Fibroblast of lung (primary cell): ENCODE data around the gene DNAJC5. TPM values are rescaled to one million over a fixed set of nuclear protein-coding genes. Genes with fewer than 3 reads are reported as not detected.

Experiments used
- DNase-seq, 2 donors: peaks; one replicate each; pipeline versions ENCODE4 v3.0.0 to v3.0.0-alpha.2; 2010; ENCODE audit warnings: low read depth in 2 of 2
- H2AFZ ChIP-seq: 2 replicates; pipeline ENCODE4 v1.5.1; 2012; ENCODE audit warnings: low read length, control low read depth, inconsistent platforms
- H3K27ac ChIP-seq: 2 replicates; pipeline ENCODE4 v1.5.1; 2011; ENCODE audit warnings: low read length, control low read depth; ENCODE audit not compliant: insufficient read depth
- H3K27me3 ChIP-seq: 2 replicates; pipeline ENCODE4 v1.5.1; 2011; ENCODE audit warnings: mild to moderate bottlenecking, low read length; ENCODE audit not compliant: control insufficient read depth, insufficient read depth
- H3K36me3 ChIP-seq: 2 replicates; pipeline ENCODE4 v1.5.1; 2011; ENCODE audit warnings: low read length; ENCODE audit not compliant: control insufficient read depth, insufficient read depth
- H3K4me1 ChIP-seq: 2 replicates; pipeline ENCODE4 v1.5.1; 2011; ENCODE audit warnings: low read length; ENCODE audit not compliant: control insufficient read depth, insufficient read depth; ENCODE audit errors: extremely low read depth
- H3K4me2 ChIP-seq: 2 replicates; pipeline ENCODE4 v1.5.1; 2011; ENCODE audit warnings: low read length, control low read depth; ENCODE audit not compliant: insufficient read depth; ENCODE audit errors: extremely low read depth
- H3K4me3 ChIP-seq, 4 experiments: fragments of 200-600 bp in 1 of 4; sonication (generic) in 1 of 4; replicated peaks in 1 of 4; 2 replicates each; pipeline ENCODE4 v1.5.1; 2011 to 2016; ENCODE audit warnings: low read length in 4 of 4, low read depth in 3 of 4, mild to moderate bottlenecking in 3 of 4, control low read depth in 2 of 4, inconsistent platforms in 1 of 4, mixed read lengths in 1 of 4; ENCODE audit not compliant: insufficient read depth in 1 of 4; ENCODE audit errors: control extremely low read depth in 1 of 4
- H3K79me2 ChIP-seq: 2 replicates; pipeline ENCODE4 v1.5.1; 2012; ENCODE audit warnings: mild to moderate bottlenecking, low read length, inconsistent platforms; ENCODE audit not compliant: control insufficient read depth, insufficient read depth
- H3K9ac ChIP-seq: 2 replicates; pipeline ENCODE4 v1.5.1; 2011; ENCODE audit warnings: mild to moderate bottlenecking, low read length, control low read depth; ENCODE audit not compliant: insufficient read depth
- H3K9me3 ChIP-seq: 2 replicates; pipeline ENCODE4 v1.5.1; 2012; ENCODE audit warnings: low read depth, low read length; ENCODE audit not compliant: control insufficient read depth, insufficient read depth
- H4K20me1 ChIP-seq: 2 replicates; pipeline ENCODE4 v1.5.1; 2011; ENCODE audit warnings: low read length; ENCODE audit not compliant: control insufficient read depth, insufficient read depth; ENCODE audit errors: extremely low read depth
- CTCF ChIP-seq, 2 donors: IDR thresholded peaks in 1 of 2; conservative IDR thresholded peaks in 1 of 2; 1 replicate in 1 of 2; 2 replicates in 1 of 2; pipeline ENCODE4 v1.5.1; 2011 to 2012; ENCODE audit warnings: low read length in 2 of 2, control low read depth in 1 of 2, inconsistent platforms in 1 of 2, low read depth in 1 of 2, mild to moderate bottlenecking in 1 of 2
- EZH2 ChIP-seq: IDR thresholded peaks from 2 replicates; pipeline ENCODE4 v1.5.1; 2012; ENCODE audit warnings: low read length, control low read depth, mild to moderate bottlenecking; ENCODE audit errors: missing control alignments
- polyA plus RNA-seq, 2 donors: library from polyadenylated mRNA; depleted of rRNA in 1 of 2; stranded (reverse) in 1 of 2; unstranded in 1 of 2; fragments of >200 nt; gene quantifications; 2 replicates each; pipeline ENCODE4 v1.2.1, GENCODE V29; 2011 to 2012; ENCODE audit warnings: missing spikeins in 1 of 2
- total RNA-seq: library from RNA; depleted of rRNA; stranded (reverse); fragments of >200 nt; gene quantifications from 2 replicates; pipeline ENCODE4 v1.2.1, GENCODE V29; 2014

DNAJC5 gene
- total and polyA plus RNA-seq, 2 donors (not counting 1 experiment from before 2014, with no cell fraction given): 29.6 to 48.9 TPM

GRCh38 chr20:63945921-63946920 lies 51.3 kb downstream of the DNAJC5 start:
- H3K36me3 ChIP-seq: peaks cover 25% of the 10 kb centered on the region
- no peak overlapping the region for H2AFZ ChIP-seq
- no peaks in the 10 kb centered on the region for H3K27me3 ChIP-seq
- no peaks in the 10 kb centered on the region for H4K20me1 ChIP-seq
- no peak overlapping the region for H3K9ac ChIP-seq
- no peak for DNase-seq
- H3K4me2 ChIP-seq: no peak overlapping the region
- H3K27ac ChIP-seq: no peak overlapping the region
- peaks cover 26% of the 10 kb centered on the region for H3K4me1 ChIP-seq
- H3K9me3 ChIP-seq: no peaks in the 10 kb centered on the region
- no peak overlapping the region for H3K4me3 ChIP-seq
- TF ChIP-seq EZH2 (no peak), CTCF (conservative IDR thresholded peaks at IDR 0.05 in 1 of 2, IDR thresholded peaks at IDR 0.05 in 1 of 2; ENCODE audit: low read depth in 1 of 2, low read length in 2 of 2) (no peak)
- H3K79me2 ChIP-seq: peaks cover 37% of the 10 kb centered on the region

GRCh38 chr20:63946986-63947637 lies 52.2 kb downstream of the DNAJC5 start:
- no peak overlapping the region for H3K27ac ChIP-seq
- H3K9ac ChIP-seq: no peak overlapping the region
- no peak for DNase-seq
- no peak overlapping the region for H3K4me2 ChIP-seq
- H3K4me1 ChIP-seq: peaks cover 28% of the 10 kb centered on the region
- H3K36me3 ChIP-seq: peaks cover 25% of the 10 kb centered on the region
- H3K4me3 ChIP-seq: no peak overlapping the region
- TF ChIP-seq CTCF (conservative IDR thresholded peaks at IDR 0.05 in 1 of 2, IDR thresholded peaks at IDR 0.05 in 1 of 2; ENCODE audit: low read depth in 1 of 2, low read length in 2 of 2) (no peak), EZH2 (no peak)
- H3K27me3 ChIP-seq: no peaks in the 10 kb centered on the region
- no peaks in the 10 kb centered on the region for H3K9me3 ChIP-seq
- no peak overlapping the region for H2AFZ ChIP-seq
- H3K79me2 ChIP-seq: peaks cover 43% of the 10 kb centered on the region
- H4K20me1 ChIP-seq: no peaks in the 10 kb centered on the region
